Endothelial cell of umbilical vein (primary cell): ENCODE data around the gene AKTIP. TPM values are rescaled to one million over a fixed set of nuclear protein-coding genes. Genes with fewer than 3 reads are reported as not detected.

Experiments used
- BruUV-seq: library from RNA; stranded (reverse); fragments of 400-500 nt; replicated peaks from 2 replicates; lab custom pipeline; 2021; lab: Mats Ljungman, UMichigan
- CTCF ChIA-PET: fragments of 300-600, 350-600 bp; sonication (Branson Sonifier 250); formaldehyde crosslinking; loops from one replicate; lab custom pipeline; 2021; ENCODE audit warnings: antibody characterized with exemption, inconsistent platforms; lab: Charles Lee
- POLR2A ChIA-PET: fragments of 300-600, 350-600 bp; sonication (Branson Sonifier 250); formaldehyde crosslinking; loops from one replicate; lab custom pipeline; 2021; ENCODE audit warnings: antibody characterized with exemption, inconsistent platforms; lab: Charles Lee
- DNase-seq: peaks from one replicate; pipeline ENCODE4 v3.0.0-alpha.2; 2011; ENCODE audit warnings: low read depth, low spot score
- FAIRE-seq: peaks from 2 replicates; lab custom pipeline; 2011; peaks lifted over from hg19 to GRCh38; lab: Jason Lieb, UNC
- H2AFZ ChIP-seq: 2 replicates; pipeline ENCODE4 v1.6.0; 2012; ENCODE audit warnings: low read depth, low read length, control low read depth, inconsistent platforms
- H3K27ac ChIP-seq: 2 replicates; pipeline ENCODE4 v1.5.1; 2011; ENCODE audit warnings: low read depth, mild to moderate bottlenecking, control low read depth, low read length, moderate library complexity; ENCODE audit not compliant: insufficient read depth
- H3K27me3 ChIP-seq, 2 experiments: 2 replicates each; pipeline versions ENCODE4 v1.6.0 to v1.6.1; 2011; ENCODE audit warnings: low read length in 2 of 2, mixed read lengths in 1 of 2; ENCODE audit not compliant: control insufficient read depth in 2 of 2, insufficient read depth in 2 of 2
- H3K36me3 ChIP-seq, 2 experiments: 2 replicates in 1 of 2; 3 replicates in 1 of 2; pipeline ENCODE4 v1.5.1; 2011; ENCODE audit warnings: low read length in 2 of 2, mild to moderate bottlenecking in 1 of 2, moderate library complexity in 1 of 2; ENCODE audit not compliant: control insufficient read depth in 2 of 2, insufficient read depth in 2 of 2; ENCODE audit errors: extremely low read depth in 1 of 2
- H3K4me1 ChIP-seq: 3 replicates; pipeline ENCODE4 v1.5.1; 2011; ENCODE audit warnings: mild to moderate bottlenecking, low read length; ENCODE audit not compliant: control insufficient read depth, insufficient read depth; ENCODE audit errors: extremely low read depth
- H3K4me2 ChIP-seq: 2 replicates; pipeline ENCODE4 v1.6.1; 2011; ENCODE audit warnings: low read length, control low read depth, mixed read lengths; ENCODE audit not compliant: insufficient read depth
- H3K4me3 ChIP-seq, 3 experiments: fragments of 200-600 bp in 1 of 3; sonication (generic), shearing (Covaris generic) in 1 of 3; replicated peaks in 1 of 3; 2 replicates each; pipeline ENCODE4 v1.5.1; 2011 to 2016; ENCODE audit warnings: control low read depth in 3 of 3, low read length in 3 of 3, mild to moderate bottlenecking in 2 of 3, inconsistent platforms in 1 of 3, low read depth in 1 of 3, moderate library complexity in 1 of 3; ENCODE audit not compliant: insufficient read depth in 1 of 3
- H3K79me2 ChIP-seq: 2 replicates; pipeline ENCODE4 v1.6.0; 2012; ENCODE audit warnings: low read length, inconsistent platforms; ENCODE audit not compliant: control insufficient read depth, insufficient read depth
- H3K9ac ChIP-seq: replicated peaks from 2 replicates; pipeline ENCODE3; 2011; ENCODE audit warnings: low read length, control low read depth; ENCODE audit not compliant: insufficient read depth; ENCODE audit errors: extremely low read depth
- H3K9me1 ChIP-seq: replicated peaks from 3 replicates; pipeline ENCODE4 v1.6.0; 2011; ENCODE audit warnings: mild to moderate bottlenecking, low read length; ENCODE audit not compliant: control insufficient read depth, insufficient read depth; ENCODE audit errors: extremely low read depth
- H3K9me3 ChIP-seq: replicated peaks from 2 replicates; pipeline ENCODE4 v1.5.1; 2012; ENCODE audit warnings: low read length, inconsistent platforms; ENCODE audit not compliant: control insufficient read depth, insufficient read depth
- H4K20me1 ChIP-seq: replicated peaks from 2 replicates; pipeline ENCODE3; 2011; ENCODE audit warnings: mild to moderate bottlenecking, low read length; ENCODE audit not compliant: control insufficient read depth, insufficient read depth; ENCODE audit errors: extremely low read depth
- EZH2 ChIP-seq: IDR thresholded peaks from 2 replicates; pipeline ENCODE4 v1.6.1; 2012; ENCODE audit warnings: borderline replicate concordance, low read depth, mild to moderate bottlenecking, moderate library complexity, low read length, inconsistent platforms; ENCODE audit not compliant: severe bottlenecking
- FOS ChIP-seq: IDR thresholded peaks from 2 replicates; pipeline ENCODE4 v1.6.1; 2011; ENCODE audit warnings: mild to moderate bottlenecking, low read length, moderate library complexity, borderline replicate concordance; ENCODE audit not compliant: insufficient read depth
- GATA2 ChIP-seq: IDR thresholded peaks from 2 replicates; pipeline ENCODE4 v1.7.0; 2011; ENCODE audit warnings: low read depth, mild to moderate bottlenecking, moderate library complexity, mixed read lengths, low read length; ENCODE audit not compliant: insufficient read length, insufficient read depth
- JUN ChIP-seq: IDR thresholded peaks from 2 replicates; pipeline ENCODE4 v1.6.1; 2011; ENCODE audit warnings: borderline replicate concordance, low read depth; ENCODE audit not compliant: insufficient read length, insufficient read depth
- MYC ChIP-seq: IDR thresholded peaks from one replicate; pipeline ENCODE4 v1.6.1; 2011; ENCODE audit warnings: mild to moderate bottlenecking, low read depth, low read length
- POLR2A ChIP-seq: IDR thresholded peaks from 2 replicates; pipeline ENCODE4 v1.6.1; 2012; ENCODE audit warnings: low read depth, mild to moderate bottlenecking, control low read depth, low read length
- POLR2AphosphoS5 ChIP-seq: IDR thresholded peaks from 2 replicates; pipeline ENCODE4 v1.6.1; 2012; ENCODE audit warnings: low read depth, mild to moderate bottlenecking, control low read depth, low read length, moderate library complexity; ENCODE audit not compliant: insufficient read depth
- dilution Hi-C: fragments of 300-500 bp; cut with MboI; formaldehyde crosslinking; loops from one replicate; pipeline ENCODE4 v1.15.0; 2019; ENCODE audit warnings: low sequenced_read_pairs; ENCODE audit not compliant: extremely low pct_ligation_motif_present
- intact Hi-C: fragments of 100-400 bp; cut with micrococcal nuclease; formaldehyde crosslinking; loops from one replicate; pipeline ENCODE4 v1.10.0; 2022
- polyA plus RNA-seq, 4 experiments: library from polyadenylated mRNA; depleted of rRNA in 3 of 4; stranded (reverse) in 3 of 4; unstranded in 1 of 4; fragments of >200 nt; gene quantifications; 2 replicates each; pipeline versions ENCODE4 v1.2.1 to v1.2.3, GENCODE V29; 2011 to 2012; ENCODE audit warnings: missing spikeins in 1 of 4
- total RNA-seq: library from RNA; stranded (reverse); gene quantifications from 2 replicates; pipeline ENCODE4 v1.2.3, GENCODE V29; 2021
- TF ChIP-seq, protein P1 (sequence below), 2 donors: IDR thresholded peaks; 1 replicate in 1 of 2; 2 replicates in 1 of 2; pipeline ENCODE4 v1.5.1; 2011; ENCODE audit warnings: low read length in 2 of 2, mild to moderate bottlenecking in 2 of 2, moderate library complexity in 2 of 2, control low read depth in 1 of 2, inconsistent platforms in 1 of 2, low read depth in 1 of 2; ENCODE audit not compliant: insufficient read depth in 1 of 2; ENCODE audit errors: extremely low read depth in 1 of 2
- TF ChIP-seq, protein P2 (sequence below): IDR thresholded peaks from 2 replicates; pipeline ENCODE4 v1.6.1; 2011; ENCODE audit not compliant: insufficient read depth, insufficient read length

The AKTIP gene
- total and polyA plus RNA-seq, 2 donors (not counting 3 experiments of a cell fraction or from before 2014, with no cell fraction given) = 25.1 to 32.7 TPM

DNA sequence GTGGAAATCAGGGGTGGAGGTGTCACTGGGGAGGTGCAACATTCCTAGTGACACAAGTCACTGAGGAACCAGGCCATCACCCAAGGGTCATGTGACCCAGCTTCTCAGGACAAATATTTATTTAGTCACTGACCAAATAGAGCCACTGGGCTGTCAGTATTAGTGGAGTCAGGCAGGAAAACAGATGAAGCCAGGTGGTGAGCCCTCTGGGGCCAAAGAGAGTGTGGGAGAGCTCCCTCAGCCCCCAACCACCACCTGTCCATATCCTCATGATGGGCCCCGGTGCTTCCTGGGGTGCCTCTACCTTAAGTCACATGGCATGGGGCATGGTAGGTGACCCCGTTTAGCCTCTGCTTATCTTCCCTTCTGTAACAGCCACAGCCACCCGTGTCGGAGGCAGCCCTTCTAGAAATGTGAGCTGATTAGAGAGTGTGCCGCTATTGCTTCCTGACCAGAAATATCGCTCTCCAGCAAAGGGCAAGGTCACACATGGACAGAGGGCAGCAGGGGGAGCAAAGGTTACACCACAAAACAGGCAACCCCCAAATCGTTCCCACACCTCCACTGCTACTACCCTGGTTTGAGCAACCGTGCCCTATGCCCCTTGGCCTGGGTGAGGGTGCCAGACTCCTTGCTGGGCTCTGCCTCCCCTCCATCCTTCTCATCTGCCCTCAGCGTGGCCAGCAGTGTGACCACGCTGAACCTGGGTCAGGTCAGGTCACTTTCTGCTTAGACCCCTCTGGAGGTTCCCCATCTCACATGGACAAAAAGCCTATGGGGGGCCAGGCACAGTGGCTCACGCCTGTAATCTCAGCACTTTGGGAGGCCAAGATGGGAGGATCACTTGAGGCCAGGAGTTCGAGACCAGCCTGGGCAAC, 8.6 kb upstream of the AKTIP start:
- Histone ChIP-seq H3K27ac (peak overlapping the region; percentile 6), H3K27me3 (no peaks in the 10 kb centered on the region), H3K4me2 (no peak overlapping the region), H3K9me1 (no peaks in the 10 kb centered on the region), H4K20me1 (no peaks in the 10 kb centered on the region), H3K4me3 (no peak overlapping the region), H3K9me3 (no peaks in the 10 kb centered on the region), H3K4me1 (peaks cover 25% of the 10 kb centered on the region), H3K79me2 (no peaks in the 10 kb centered on the region), H2AFZ (no peak overlapping the region), H3K36me3 (no peaks in the 10 kb centered on the region), H3K9ac (no peak overlapping the region)
- CTCF ChIA-PET = no interaction called here
- TF ChIP-seq GATA2 (no peak), POLR2AphosphoS5 (no peak), MYC (no peak), POLR2A (no peak), EZH2 (no peak), FOS (no peak), JUN (no peak)
- TF ChIP-seq, protein P1, sequence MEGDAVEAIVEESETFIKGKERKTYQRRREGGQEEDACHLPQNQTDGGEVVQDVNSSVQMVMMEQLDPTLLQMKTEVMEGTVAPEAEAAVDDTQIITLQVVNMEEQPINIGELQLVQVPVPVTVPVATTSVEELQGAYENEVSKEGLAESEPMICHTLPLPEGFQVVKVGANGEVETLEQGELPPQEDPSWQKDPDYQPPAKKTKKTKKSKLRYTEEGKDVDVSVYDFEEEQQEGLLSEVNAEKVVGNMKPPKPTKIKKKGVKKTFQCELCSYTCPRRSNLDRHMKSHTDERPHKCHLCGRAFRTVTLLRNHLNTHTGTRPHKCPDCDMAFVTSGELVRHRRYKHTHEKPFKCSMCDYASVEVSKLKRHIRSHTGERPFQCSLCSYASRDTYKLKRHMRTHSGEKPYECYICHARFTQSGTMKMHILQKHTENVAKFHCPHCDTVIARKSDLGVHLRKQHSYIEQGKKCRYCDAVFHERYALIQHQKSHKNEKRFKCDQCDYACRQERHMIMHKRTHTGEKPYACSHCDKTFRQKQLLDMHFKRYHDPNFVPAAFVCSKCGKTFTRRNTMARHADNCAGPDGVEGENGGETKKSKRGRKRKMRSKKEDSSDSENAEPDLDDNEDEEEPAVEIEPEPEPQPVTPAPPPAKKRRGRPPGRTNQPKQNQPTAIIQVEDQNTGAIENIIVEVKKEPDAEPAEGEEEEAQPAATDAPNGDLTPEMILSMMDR (IDR thresholded peaks at IDR 0.05; ENCODE audit: extremely low read depth in 1 of 2, insufficient read depth in 1 of 2, low read depth in 1 of 2, low read length in 2 of 2) = no peak
- TF ChIP-seq, protein P2, sequence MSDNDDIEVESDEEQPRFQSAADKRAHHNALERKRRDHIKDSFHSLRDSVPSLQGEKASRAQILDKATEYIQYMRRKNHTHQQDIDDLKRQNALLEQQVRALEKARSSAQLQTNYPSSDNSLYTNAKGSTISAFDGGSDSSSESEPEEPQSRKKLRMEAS = no peak
- no TSS peak for BruUV-seq
- dilution Hi-C loops (no loop called here), intact Hi-C loops (loop anchor here (5.0 kb wide), 1 partner anchor 184 kb away; no protein-coding TSS in a partner anchor)
- POLR2A ChIA-PET = no interaction called here
- no peak for FAIRE-seq
- DNase-seq = no peak
